Measurements from ENCODE around the gene PDZD2.

Gene PDZD2

GRCh38 chr5:32098890-32099310 lies 460.0 kb downstream of the PDZD2 start:
- Histone ChIP-seq H3K36me3 (ENCODE audit: control insufficient read depth in 4 of 4, insufficient read depth in 4 of 4, low read length in 3 of 4) (peaks cover 23 to 81% (median 62%) of the 10 kb centered on the region in 4 experiments), H3K4me1 (ENCODE audit: control extremely low read depth in 1 of 4, control insufficient read depth in 4 of 4, insufficient read depth in 4 of 4, low read length in 3 of 4) (peaks cover 0 to 2% (median 0%) of the 10 kb centered on the region in 4 experiments), H3K9me3 (ENCODE audit: control extremely low read depth in 1 of 5, control insufficient read depth in 4 of 5, insufficient read depth in 2 of 5, low read depth in 1 of 5, low read length in 4 of 5) (no peaks in the 10 kb centered on the region), H3K4me3 (ENCODE audit: control insufficient read depth in 1 of 7, extremely low read depth in 1 of 7, insufficient read depth in 4 of 7, low read depth in 2 of 7, low read length in 6 of 7) (no peak overlapping the region), H3K27me3 (replicated peaks in 2 of 5; ENCODE audit: control insufficient read depth in 4 of 5, insufficient read depth in 5 of 5, low read length in 4 of 5) (no peaks in the 10 kb centered on the region), H3K27ac (ENCODE audit: insufficient read depth in 1 of 2, low read depth in 1 of 2, low read length in 2 of 2, poor library complexity in 1 of 2, severe bottlenecking in 2 of 2) (no peak overlapping the region)
- DNase-seq = no peak
- WGBS (ENCODE audit: insufficient coverage) = 80% methylated on average over 1 of the region's 11 CpGs
- ChIA-PET CTCF (interaction anchor here (1.2 to 2.4 kb wide), 2 partner anchors 9 to 15 kb away, joined by 4 to 8 read pairs; no protein-coding TSS in a partner anchor), POLR2A (no interaction called here)

GRCh38 chr5:32099486-32100035 lies 460.6 kb downstream of the PDZD2 start:
- Histone ChIP-seq H3K4me3 (ENCODE audit: control insufficient read depth in 1 of 7, extremely low read depth in 1 of 7, insufficient read depth in 4 of 7, low read depth in 2 of 7, low read length in 6 of 7) (no peak overlapping the region), H3K9me3 (ENCODE audit: control extremely low read depth in 1 of 5, control insufficient read depth in 4 of 5, insufficient read depth in 2 of 5, low read depth in 1 of 5, low read length in 4 of 5) (no peaks in the 10 kb centered on the region), H3K36me3 (ENCODE audit: control insufficient read depth in 4 of 4, insufficient read depth in 4 of 4, low read length in 3 of 4) (peaks cover 23 to 83% (median 63%) of the 10 kb centered on the region in 4 experiments), H3K27me3 (replicated peaks in 2 of 5; ENCODE audit: control insufficient read depth in 4 of 5, insufficient read depth in 5 of 5, low read length in 4 of 5) (no peaks in the 10 kb centered on the region), H3K27ac (ENCODE audit: insufficient read depth in 1 of 2, low read depth in 1 of 2, low read length in 2 of 2, poor library complexity in 1 of 2, severe bottlenecking in 2 of 2) (no peak overlapping the region), H3K4me1 (ENCODE audit: control extremely low read depth in 1 of 4, control insufficient read depth in 4 of 4, insufficient read depth in 4 of 4, low read length in 3 of 4) (peaks cover 0 to 2% (median 0%) of the 10 kb centered on the region in 4 experiments)
- ChIA-PET CTCF (interaction anchor here (0.9 to 2.4 kb wide), 4 partner anchors 8 to 23 kb away, joined by 3 to 8 read pairs (median 4); no protein-coding TSS in a partner anchor), POLR2A (no interaction called here)
- WGBS (ENCODE audit: insufficient coverage) = 73% methylated on average over 9 of the region's 9 CpGs
- DNase-seq = no peak

GRCh38 chr5:32100230-32100629 lies 461.3 kb downstream of the PDZD2 start:
- CTCF ChIA-PET = interaction anchor here (0.9 to 2.4 kb wide), 4 partner anchors 8 to 24 kb away, joined by 3 to 8 read pairs (median 4); no protein-coding TSS in a partner anchor
- no peak overlapping the region for H3K27ac ChIP-seq (ENCODE audit: insufficient read depth in 1 of 2, low read depth in 1 of 2, low read length in 2 of 2, poor library complexity in 1 of 2, severe bottlenecking in 2 of 2)
- no peak overlapping the region for H3K4me3 ChIP-seq (ENCODE audit: control insufficient read depth in 1 of 7, extremely low read depth in 1 of 7, insufficient read depth in 4 of 7, low read depth in 2 of 7, low read length in 6 of 7)
- POLR2A ChIA-PET = no interaction called here
- no peaks in the 10 kb centered on the region for H3K9me3 ChIP-seq (ENCODE audit: control extremely low read depth in 1 of 5, control insufficient read depth in 4 of 5, insufficient read depth in 2 of 5, low read depth in 1 of 5, low read length in 4 of 5)
- DNase-seq = no peak
- peaks cover 0 to 2% (median 0%) of the 10 kb centered on the region in 4 experiments for H3K4me1 ChIP-seq (ENCODE audit: control extremely low read depth in 1 of 4, control insufficient read depth in 4 of 4, insufficient read depth in 4 of 4, low read length in 3 of 4)
- peaks cover 23 to 83% (median 60%) of the 10 kb centered on the region in 4 experiments for H3K36me3 ChIP-seq (ENCODE audit: control insufficient read depth in 4 of 4, insufficient read depth in 4 of 4, low read length in 3 of 4)
- H3K27me3 ChIP-seq (replicated peaks in 2 of 5; ENCODE audit: control insufficient read depth in 4 of 5, insufficient read depth in 5 of 5, low read length in 4 of 5) = no peaks in the 10 kb centered on the region
- 88% methylated on average over 5 of the region's 6 CpGs for WGBS (ENCODE audit: insufficient coverage)

- DNase-seq = no peak
- ChIA-PET POLR2A (no interaction called here), CTCF (interaction anchor here (1.1 kb wide), 1 partner anchor 22 kb away, joined by 4 read pairs; no protein-coding TSS in a partner anchor)
- no peaks in the 10 kb centered on the region for H3K27me3 ChIP-seq (replicated peaks in 2 of 5; ENCODE audit: control insufficient read depth in 4 of 5, insufficient read depth in 5 of 5, low read length in 4 of 5)
- H3K4me3 ChIP-seq (ENCODE audit: control insufficient read depth in 1 of 7, extremely low read depth in 1 of 7, insufficient read depth in 4 of 7, low read depth in 2 of 7, low read length in 6 of 7) = no peak overlapping the region
- H3K27ac ChIP-seq (ENCODE audit: insufficient read depth in 1 of 2, low read depth in 1 of 2, low read length in 2 of 2, poor library complexity in 1 of 2, severe bottlenecking in 2 of 2) = no peak overlapping the region
- peaks cover 0 to 2% (median 0%) of the 10 kb centered on the region in 4 experiments for H3K4me1 ChIP-seq (ENCODE audit: control extremely low read depth in 1 of 4, control insufficient read depth in 4 of 4, insufficient read depth in 4 of 4, low read length in 3 of 4)
- H3K9me3 ChIP-seq (ENCODE audit: control extremely low read depth in 1 of 5, control insufficient read depth in 4 of 5, insufficient read depth in 2 of 5, low read depth in 1 of 5, low read length in 4 of 5) = no peaks in the 10 kb centered on the region
- 100% methylated on average over 7 of the region's 8 CpGs for WGBS (ENCODE audit: insufficient coverage)
- peaks cover 23 to 86% (median 63%) of the 10 kb centered on the region in 4 experiments for H3K36me3 ChIP-seq (ENCODE audit: control insufficient read depth in 4 of 4, insufficient read depth in 4 of 4, low read length in 3 of 4)
These were observed 461.9 kb downstream of the PDZD2 start for GRCh38 chr5:32100691-32101302.

- 69% methylated on average over 12 of the region's 12 CpGs for WGBS (ENCODE audit: insufficient coverage)
- POLR2A ChIA-PET = no interaction called here
- H3K9me3 ChIP-seq (ENCODE audit: control extremely low read depth in 1 of 5, control insufficient read depth in 4 of 5, insufficient read depth in 2 of 5, low read depth in 1 of 5, low read length in 4 of 5) = no peaks in the 10 kb centered on the region
- H3K4me1 ChIP-seq (ENCODE audit: control extremely low read depth in 1 of 4, control insufficient read depth in 4 of 4, insufficient read depth in 4 of 4, low read length in 3 of 4) = peaks cover 0 to 2% (median 0%) of the 10 kb centered on the region in 4 experiments
- peaks cover 21 to 90% (median 65%) of the 10 kb centered on the region in 4 experiments for H3K36me3 ChIP-seq (ENCODE audit: control insufficient read depth in 4 of 4, insufficient read depth in 4 of 4, low read length in 3 of 4)
- peak in 1 of 3 donors; percentile 19 for DNase-seq
- H3K27ac ChIP-seq (ENCODE audit: insufficient read depth in 1 of 2, low read depth in 1 of 2, low read length in 2 of 2, poor library complexity in 1 of 2, severe bottlenecking in 2 of 2) = peak overlapping the region in 1 of 2 experiments; percentile 18
- CTCF ChIA-PET = no interaction called here
- H3K4me3 ChIP-seq (ENCODE audit: control insufficient read depth in 1 of 7, extremely low read depth in 1 of 7, insufficient read depth in 4 of 7, low read depth in 2 of 7, low read length in 6 of 7) = no peak overlapping the region
- no peaks in the 10 kb centered on the region for H3K27me3 ChIP-seq (replicated peaks in 2 of 5; ENCODE audit: control insufficient read depth in 4 of 5, insufficient read depth in 5 of 5, low read length in 4 of 5)
These were observed 463.5 kb downstream of the PDZD2 start for GRCh38 chr5:32102254-32102986.

GRCh38 chr5:32103521-32103920 lies 464.6 kb downstream of the PDZD2 start:
- Histone ChIP-seq H3K4me1 (ENCODE audit: control extremely low read depth in 1 of 4, control insufficient read depth in 4 of 4, insufficient read depth in 4 of 4, low read length in 3 of 4) (peaks cover 0 to 2% (median 0%) of the 10 kb centered on the region in 4 experiments), H3K9me3 (ENCODE audit: control extremely low read depth in 1 of 5, control insufficient read depth in 4 of 5, insufficient read depth in 2 of 5, low read depth in 1 of 5, low read length in 4 of 5) (no peaks in the 10 kb centered on the region), H3K27ac (ENCODE audit: insufficient read depth in 1 of 2, low read depth in 1 of 2, low read length in 2 of 2, poor library complexity in 1 of 2, severe bottlenecking in 2 of 2) (no peak overlapping the region), H3K36me3 (ENCODE audit: control insufficient read depth in 4 of 4, insufficient read depth in 4 of 4, low read length in 3 of 4) (peaks cover 16 to 89% (median 63%) of the 10 kb centered on the region in 4 experiments), H3K4me3 (ENCODE audit: control insufficient read depth in 1 of 7, extremely low read depth in 1 of 7, insufficient read depth in 4 of 7, low read depth in 2 of 7, low read length in 6 of 7) (no peak overlapping the region), H3K27me3 (replicated peaks in 2 of 5; ENCODE audit: control insufficient read depth in 4 of 5, insufficient read depth in 5 of 5, low read length in 4 of 5) (no peaks in the 10 kb centered on the region)
- WGBS (ENCODE audit: insufficient coverage) = 100% methylated on average over 12 of the region's 12 CpGs
- ChIA-PET CTCF (no interaction called here), POLR2A (interaction anchor here (0.6 kb wide), 1 partner anchor 13 kb away, joined by 4 read pairs; no protein-coding TSS in a partner anchor)
- DNase-seq = no peak
